Neural cell (in vitro differentiated cells): ENCODE measurements around the gene TIAM2. TPM values are rescaled to one million over a fixed set of nuclear protein-coding genes. Genes with fewer than 3 reads are reported as not detected.

ENCODE experiments used
- H2AFZ ChIP-seq: fragments of 200-600, 300-800 bp; sonication (generic), shearing (Covaris generic); 2 replicates; pipeline ENCODE4 v1.6.0; 2014; ENCODE audit warnings: low read depth, mild to moderate bottlenecking, antibody characterized with exemption, low read length, moderate library complexity
- H3F3A ChIP-seq: fragments of 200-600 bp; shearing (Covaris generic); 2 replicates; pipeline ENCODE4 v1.6.1; 2016; ENCODE audit warnings: mild to moderate bottlenecking, moderate library complexity, mixed read lengths, antibody characterized with exemption, low read length; ENCODE audit not compliant: insufficient read depth, poor library complexity, severe bottlenecking
- H3K27ac ChIP-seq: fragments of 200-600, 300-800 bp; sonication (generic), shearing (Covaris generic); 2 replicates; pipeline ENCODE4 v1.5.1; 2014; ENCODE audit warnings: mild to moderate bottlenecking, low read length, moderate library complexity
- H3K27me3 ChIP-seq: fragments of 300-800, 200-600 bp; sonication (generic), shearing (Covaris generic); 2 replicates; pipeline ENCODE4 v1.6.0; 2014; ENCODE audit warnings: mild to moderate bottlenecking, low read depth, low read length, moderate library complexity; ENCODE audit not compliant: insufficient read depth
- H3K36me3 ChIP-seq: fragments of 300-800, 200-600 bp; sonication (generic), shearing (Covaris generic); 2 replicates; pipeline ENCODE4 v1.5.1; 2014; ENCODE audit warnings: mild to moderate bottlenecking, antibody characterized with exemption, low read length, moderate library complexity; ENCODE audit not compliant: insufficient read depth
- H3K4me2 ChIP-seq: fragments of 300-800, 200-600 bp; sonication (generic), shearing (Covaris generic); 2 replicates; pipeline ENCODE4 v1.6.0; 2014; ENCODE audit warnings: mild to moderate bottlenecking, low read length
- H3K4me3 ChIP-seq: fragments of 300-800, 200-600 bp; sonication (generic), shearing (Covaris generic); 2 replicates; pipeline ENCODE4 v1.5.1; 2014; ENCODE audit warnings: mild to moderate bottlenecking, low read length, moderate library complexity
- H3K79me2 ChIP-seq: fragments of 200-600 bp; shearing (Covaris generic); replicated peaks from 2 replicates; pipeline ENCODE4 v1.6.0; 2014; ENCODE audit warnings: mild to moderate bottlenecking, low read length, moderate library complexity; ENCODE audit not compliant: insufficient read depth
- H3K9ac ChIP-seq: fragments of 300-800, 200-600 bp; sonication (generic), shearing (Covaris generic); 2 replicates; pipeline ENCODE4 v1.6.1; 2016; ENCODE audit warnings: mild to moderate bottlenecking, low read length, mixed read lengths
- H3K9me2 ChIP-seq: fragments of 200-600 bp; shearing (Covaris generic); 2 replicates; pipeline ENCODE4 v1.6.1; 2016; ENCODE audit warnings: mild to moderate bottlenecking, low read length, mixed read lengths; ENCODE audit not compliant: insufficient read depth
- H3K9me3 ChIP-seq: fragments of 200-600, 300-800 bp; sonication (generic), shearing (Covaris generic); 2 replicates; pipeline ENCODE4 v1.6.1; 2016; ENCODE audit warnings: mild to moderate bottlenecking, mixed run types, low read length, moderate library complexity, mixed read lengths
- H4K20me1 ChIP-seq: fragments of 200-600 bp; shearing (Covaris generic); 2 replicates; pipeline ENCODE4 v1.6.1; 2016; ENCODE audit warnings: mild to moderate bottlenecking, mixed run types; ENCODE audit not compliant: insufficient read depth
- CTCF ChIP-seq: fragments of 450-650 bp; IDR thresholded peaks from 2 replicates; pipeline ENCODE4 v1.5.1; 2014; ENCODE audit warnings: antibody characterized with exemption, mild to moderate bottlenecking, moderate library complexity; ENCODE audit not compliant: poor library complexity, severe bottlenecking
- EP300 ChIP-seq: fragments of 450-650 bp; conservative IDR thresholded peaks from 2 replicates; pipeline ENCODE4 v1.6.1; 2014; ENCODE audit warnings: antibody characterized with exemption, mild to moderate bottlenecking, moderate library complexity; ENCODE audit not compliant: poor library complexity, severe bottlenecking
- EZH2 ChIP-seq: fragments of 200-600, 300-800 bp; shearing (Covaris generic), sonication (generic); IDR thresholded peaks from 2 replicates; pipeline ENCODE4 v1.6.1; 2014; ENCODE audit warnings: antibody characterized with exemption, low read length, borderline replicate concordance, mild to moderate bottlenecking; ENCODE audit not compliant: insufficient read depth, poor library complexity, severe bottlenecking
- MXI1 ChIP-seq: fragments of 450-650 bp; conservative IDR thresholded peaks from 2 replicates; pipeline ENCODE4 v1.6.1; 2014; ENCODE audit warnings: antibody characterized with exemption, mild to moderate bottlenecking; ENCODE audit not compliant: poor library complexity, severe bottlenecking
- POLR2AphosphoS5 ChIP-seq: IDR thresholded peaks from 2 replicates; pipeline ENCODE4 v1.6.1; 2012
- REST ChIP-seq: IDR thresholded peaks from 2 replicates; pipeline ENCODE4 v1.6.1; 2012; ENCODE audit warnings: borderline replicate concordance
- SMC3 ChIP-seq: fragments of 450-650 bp; conservative IDR thresholded peaks from 2 replicates; pipeline ENCODE4 v1.6.1; 2014; ENCODE audit warnings: antibody characterized with exemption, mild to moderate bottlenecking, moderate library complexity; ENCODE audit not compliant: poor library complexity
- TAF1 ChIP-seq: IDR thresholded peaks from 2 replicates; pipeline ENCODE4 v1.6.1; 2012; ENCODE audit warnings: low read depth
- polyA plus RNA-seq: library from polyadenylated mRNA; depleted of rRNA; stranded (reverse); fragments of >200 nt; gene quantifications from 2 replicates; pipeline ENCODE4 v1.2.3, GENCODE V29; 2014

Gene TIAM2
- polyA plus RNA-seq, 1 donor from 2014 or later, result 73.3 TPM

- no peaks in the 10 kb centered on the region for H3K9me2 ChIP-seq
- H3K27ac ChIP-seq, result no peak within 1 kb of the TSS
- H3K9ac ChIP-seq, result no peak within 1 kb of the TSS
Measured at GRCh38 chr6:155263373-155264063, 268.4 kb downstream of the TIAM2 start, which contains the start of gene CLDN20. CLDN20 (plus strand) TSS chr6:155264013; CDS start chr6:155275720, 11,707 bp downstream.

GRCh38 chr6:155264693-155265320 lies 269.7 kb downstream of the TIAM2 start:
- H3K9ac ChIP-seq, result no peak overlapping the region
- TF ChIP-seq TAF1 (no peak), EZH2 (no peak), EP300 (no peak), POLR2AphosphoS5 (no peak), REST (no peak), SMC3 (no peak)
- no peaks in the 10 kb centered on the region for H4K20me1 ChIP-seq
- H3F3A ChIP-seq, result no peaks in the 10 kb centered on the region
- H3K27me3 ChIP-seq, result no peaks in the 10 kb centered on the region
- H2AFZ ChIP-seq, result no peak overlapping the region
- H3K79me2 ChIP-seq, result no peaks in the 10 kb centered on the region
- H3K9me2 ChIP-seq, result no peaks in the 10 kb centered on the region
- no peak overlapping the region for H3K4me2 ChIP-seq
- H3K4me3 ChIP-seq, result no peak overlapping the region
- no peaks in the 10 kb centered on the region for H3K36me3 ChIP-seq
- no peak overlapping the region for H3K27ac ChIP-seq
- no peaks in the 10 kb centered on the region for H3K9me3 ChIP-seq

More at GRCh38 chr6:155263373-155264063, 268.4 kb downstream of the TIAM2 start, which contains the start of gene CLDN20:
- Histone ChIP-seq H3K79me2 (no peaks in the 10 kb centered on the region), H4K20me1 (no peaks in the 10 kb centered on the region), H3K4me3 (no peak within 1 kb of the TSS), H3K4me2 (no peak within 1 kb of the TSS), H3F3A (no peaks in the 10 kb centered on the region), H3K9me3 (no peaks in the 10 kb centered on the region), H3K36me3 (no peaks in the 10 kb centered on the region), H3K27me3 (no peaks in the 10 kb centered on the region), H2AFZ (no peak within 1 kb of the TSS)
- TF ChIP-seq EZH2, result no peak
- no peak for TF ChIP-seq CTCF
- TF ChIP-seq MXI1, result no peak
